HG02588 (cell line): ENCODE results near the gene FOXC1.

ENCODE experiments used
- ATAC-seq: cut with Tn5 transposase; IDR thresholded peaks from one replicate; pipeline ENCODE4 v1.9.1; 2021; ENCODE audit warnings: mild to moderate bottlenecking, moderate library complexity; ENCODE audit not compliant: unreplicated experiment

FOXC1 gene

DNA sequence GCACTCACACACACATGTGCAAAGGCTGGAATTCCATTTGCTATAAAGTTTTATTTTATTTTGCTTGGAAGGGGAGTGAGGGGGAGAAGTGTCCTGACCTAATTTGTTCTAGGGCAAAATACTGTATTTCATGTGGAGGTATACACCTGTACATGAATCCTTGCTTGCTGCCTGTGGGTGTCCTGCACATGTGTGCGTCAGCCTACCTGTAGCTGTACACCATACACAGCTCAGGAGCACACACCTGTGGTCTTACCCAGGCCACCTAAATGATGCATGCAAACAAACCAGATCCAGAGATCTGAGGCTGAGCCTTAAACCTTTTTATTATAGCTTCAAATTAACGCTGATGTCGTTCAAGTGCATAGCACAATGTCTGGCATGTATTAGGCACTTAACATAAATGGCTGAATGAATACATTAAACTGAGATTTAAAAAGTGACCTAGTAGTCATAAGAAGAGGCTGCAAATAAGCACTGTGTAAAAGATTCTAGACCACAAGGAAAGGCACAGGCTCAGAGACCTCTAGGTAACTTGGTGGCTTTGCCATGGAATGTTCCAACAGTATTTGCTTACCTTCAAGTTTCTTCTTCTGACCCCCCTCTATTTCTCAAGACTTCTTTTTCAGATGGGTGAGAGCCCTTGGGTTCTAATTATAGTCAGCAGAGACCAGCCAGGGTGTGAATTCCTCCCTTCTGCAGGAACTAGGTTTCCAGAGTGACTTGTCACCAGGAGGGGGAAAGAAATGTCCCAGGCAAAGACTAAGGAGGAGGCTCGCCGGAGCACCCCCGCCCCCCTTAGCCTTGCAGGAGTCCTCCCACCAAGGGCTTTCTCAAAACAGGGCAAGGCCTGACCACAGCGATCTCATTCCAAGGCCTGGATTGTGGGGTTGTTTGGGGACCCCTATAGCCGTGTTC, 13.4 kb downstream of the FOXC1 start:
- no peak for ATAC-seq

DNA sequence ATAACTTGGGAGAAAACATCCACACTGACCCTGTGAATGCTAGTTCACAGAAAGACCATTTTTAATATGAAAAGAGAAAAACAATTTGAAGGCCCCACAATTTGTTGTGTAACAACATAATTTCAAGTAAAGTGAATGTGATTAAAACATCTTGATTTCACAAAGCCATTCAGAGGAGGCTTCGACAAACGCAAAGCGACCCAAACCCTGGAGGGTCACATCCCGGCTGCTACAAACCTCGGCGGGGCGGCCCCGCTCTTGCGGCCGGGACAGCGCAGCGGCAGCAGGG, 14.0 kb downstream of the FOXC1 start:
- ATAC-seq: no peak

DNA sequence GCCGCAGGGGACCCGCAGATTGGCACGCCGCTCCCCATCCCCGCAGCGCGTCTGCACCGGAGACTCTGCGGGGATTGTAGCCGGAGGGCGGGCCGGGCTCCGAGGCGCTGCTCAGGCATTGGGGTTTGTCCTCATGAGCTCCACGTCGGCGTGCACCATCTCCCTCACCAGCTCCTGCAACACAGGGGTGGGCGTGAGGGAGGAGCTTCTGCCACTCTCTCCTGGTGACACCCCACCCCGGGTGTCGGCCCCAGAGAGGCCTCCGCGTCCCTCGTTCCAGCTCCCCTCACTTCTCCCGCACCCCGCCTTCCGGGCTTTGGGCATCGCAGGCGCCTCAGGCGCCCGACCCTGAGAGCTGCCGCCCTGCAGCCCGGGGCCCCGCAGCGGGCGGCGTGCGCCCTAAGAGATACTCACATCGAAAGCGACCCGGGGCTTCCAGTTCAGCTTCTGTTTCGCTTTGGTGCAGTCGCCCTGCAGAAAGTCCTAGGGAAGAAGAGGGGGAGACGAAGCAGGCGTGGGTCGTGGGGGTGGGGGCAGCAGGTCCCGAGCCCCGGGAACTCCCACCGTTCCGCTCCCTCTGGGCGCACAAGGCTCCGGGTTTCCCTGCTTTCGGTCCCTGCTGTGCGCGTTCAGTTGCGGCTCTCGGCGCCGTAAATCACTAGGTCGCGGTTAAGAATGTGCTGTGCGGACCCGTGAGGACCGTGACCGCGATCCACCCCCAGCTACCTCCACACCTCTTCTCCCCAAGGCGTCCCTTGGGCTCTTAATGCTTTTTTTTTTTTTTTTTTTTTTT, 14.5 kb downstream of the FOXC1 start:
- no peak for ATAC-seq

DNA sequence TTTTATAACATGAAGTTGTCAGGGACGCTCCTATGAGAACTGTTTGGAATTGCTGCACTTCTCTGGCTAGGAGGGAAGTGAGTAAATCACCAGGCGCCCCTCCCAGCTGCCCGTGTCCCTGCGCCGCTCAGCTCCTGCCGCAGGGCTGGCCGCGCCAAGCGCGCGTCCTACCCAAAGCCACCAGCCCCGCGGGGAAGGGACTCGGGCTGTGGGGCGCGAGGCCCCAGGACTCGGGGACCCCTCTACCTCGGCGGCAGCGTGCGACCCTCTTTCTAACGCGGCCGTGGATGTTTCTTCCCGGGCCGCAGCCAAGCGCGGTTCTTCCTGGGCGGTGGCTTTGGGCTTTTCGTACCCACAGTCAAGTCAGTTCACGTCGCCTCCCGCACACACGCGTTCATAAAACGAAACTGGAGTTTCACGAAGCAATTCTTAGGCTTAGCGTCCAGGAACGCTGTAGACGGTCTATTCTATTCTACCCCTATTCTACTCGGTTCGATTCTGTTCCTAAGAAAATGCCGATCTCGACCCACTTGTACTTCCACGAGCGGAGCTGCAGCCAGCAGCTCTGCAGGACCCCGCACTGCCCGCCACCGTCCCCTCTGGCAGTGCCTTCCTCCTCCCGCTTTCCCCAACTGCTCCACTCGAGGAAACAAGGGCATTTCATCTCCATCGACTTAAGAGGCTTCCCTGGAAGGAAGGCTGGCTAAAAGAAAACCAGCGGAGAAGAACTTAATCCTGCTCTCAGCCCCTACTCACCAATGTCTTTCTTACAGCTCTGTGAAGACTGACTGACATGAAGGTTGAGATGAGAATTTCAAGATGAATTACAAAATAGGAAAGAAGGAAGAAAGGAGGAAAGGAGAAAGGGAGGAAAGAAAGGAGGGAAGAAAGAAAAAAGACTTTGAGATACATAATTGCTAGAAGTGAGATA, 15.4 kb downstream of the FOXC1 start:
- no peak for ATAC-seq

DNA sequence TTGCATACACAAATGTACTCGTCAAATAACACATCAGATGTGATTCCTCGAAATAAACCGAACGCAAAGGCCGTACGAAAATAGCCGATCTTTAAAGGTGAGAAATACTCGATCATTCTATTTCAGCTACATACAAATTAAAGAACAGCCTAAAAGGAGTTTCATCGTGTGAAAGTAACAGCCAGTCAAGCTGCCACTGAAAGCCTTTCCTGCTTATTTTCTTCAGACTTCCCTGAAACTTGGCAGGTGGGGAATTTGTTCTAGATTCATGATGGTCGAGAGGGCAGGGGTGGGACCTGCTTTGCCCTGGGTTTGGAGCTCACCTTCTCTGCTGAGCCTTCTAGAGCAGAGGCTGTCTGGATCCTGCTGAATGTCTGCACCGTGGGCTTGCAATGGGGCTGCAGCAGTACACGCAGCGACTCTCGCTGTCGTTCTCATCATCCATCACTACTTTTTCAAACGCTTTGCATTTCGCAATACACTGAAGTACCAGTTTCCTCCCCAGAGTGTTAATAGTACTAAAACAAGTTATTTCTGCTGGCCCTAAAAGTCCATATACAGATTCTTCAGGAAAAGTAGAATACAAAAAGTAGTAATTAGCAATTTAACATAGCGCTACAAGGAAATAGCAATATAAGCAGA, 16.2 kb downstream of the FOXC1 start:
- no peak for ATAC-seq

DNA sequence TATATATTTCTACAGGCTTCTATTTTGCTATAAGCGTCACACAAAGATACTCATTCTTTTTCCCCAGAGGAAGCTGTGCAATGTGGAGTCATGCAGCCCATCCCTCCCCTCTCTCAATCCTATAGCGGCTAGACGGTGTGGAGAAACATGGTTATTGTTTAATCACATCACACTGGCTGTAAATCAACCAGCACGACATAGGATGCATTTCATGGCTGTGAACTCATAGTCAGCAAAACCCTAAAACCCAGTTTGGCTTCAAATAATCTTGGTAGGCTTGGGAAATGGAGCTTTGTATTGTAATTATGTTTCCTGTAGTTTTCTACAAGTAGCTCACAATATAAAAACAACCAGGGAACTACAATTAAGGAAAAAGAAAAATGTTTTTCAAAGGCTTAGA, 16.8 kb downstream of the FOXC1 start:
- no peak for ATAC-seq

DNA sequence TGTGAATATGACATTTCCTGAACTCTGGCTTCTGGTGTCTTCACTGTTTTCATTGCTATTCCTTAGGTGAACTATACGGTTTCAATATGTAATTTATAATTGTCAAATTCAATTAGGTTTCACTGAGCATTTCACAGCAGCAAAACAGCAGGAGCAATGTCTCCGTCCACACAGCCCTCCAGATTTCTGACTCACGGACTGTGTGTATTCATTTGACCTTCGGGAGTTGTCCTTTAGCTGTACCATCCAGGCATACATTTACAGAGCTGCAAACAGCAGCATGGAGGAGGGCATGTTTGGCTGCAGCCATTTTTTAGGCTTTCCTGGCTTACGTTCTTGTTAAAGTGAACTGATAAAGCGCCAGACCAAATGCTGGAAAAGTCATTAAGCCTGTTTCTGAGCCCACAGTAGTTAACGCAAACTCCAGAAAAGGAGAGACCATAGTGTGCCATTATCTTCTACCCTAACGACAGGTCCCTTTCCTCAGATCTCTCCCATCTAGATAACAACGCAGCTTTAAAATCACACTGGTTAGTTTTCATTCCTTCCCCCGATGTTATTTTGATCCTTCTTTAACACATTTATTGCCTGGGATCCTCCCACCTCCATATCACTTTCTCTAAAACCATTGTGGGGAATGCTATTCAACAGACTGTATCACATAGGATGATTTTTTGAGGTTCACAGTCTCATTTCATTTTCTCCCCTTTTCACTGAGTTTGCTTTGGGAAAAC, 18.3 kb downstream of the FOXC1 start:
- ATAC-seq: no peak

DNA sequence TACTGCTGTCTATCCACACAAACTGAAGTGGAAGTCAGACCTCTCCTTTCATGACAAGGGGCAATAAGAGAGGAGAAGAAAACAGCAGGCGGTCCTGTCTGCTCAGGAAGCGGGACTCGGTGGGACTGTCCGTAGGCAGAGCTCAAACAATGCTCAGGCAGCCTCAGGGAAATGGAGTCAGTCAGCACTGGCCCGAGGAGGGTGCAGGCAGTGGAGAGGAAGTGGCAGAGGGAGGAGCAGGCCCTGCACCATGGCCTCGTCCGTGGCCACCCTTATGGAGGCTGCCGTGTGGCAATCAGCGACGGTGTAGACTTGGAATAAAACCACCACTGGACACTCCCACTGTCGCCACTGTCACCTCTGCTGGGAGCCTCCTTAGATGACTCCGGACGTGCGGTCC, 19.6 kb downstream of the FOXC1 start:
- no peak for ATAC-seq

DNA sequence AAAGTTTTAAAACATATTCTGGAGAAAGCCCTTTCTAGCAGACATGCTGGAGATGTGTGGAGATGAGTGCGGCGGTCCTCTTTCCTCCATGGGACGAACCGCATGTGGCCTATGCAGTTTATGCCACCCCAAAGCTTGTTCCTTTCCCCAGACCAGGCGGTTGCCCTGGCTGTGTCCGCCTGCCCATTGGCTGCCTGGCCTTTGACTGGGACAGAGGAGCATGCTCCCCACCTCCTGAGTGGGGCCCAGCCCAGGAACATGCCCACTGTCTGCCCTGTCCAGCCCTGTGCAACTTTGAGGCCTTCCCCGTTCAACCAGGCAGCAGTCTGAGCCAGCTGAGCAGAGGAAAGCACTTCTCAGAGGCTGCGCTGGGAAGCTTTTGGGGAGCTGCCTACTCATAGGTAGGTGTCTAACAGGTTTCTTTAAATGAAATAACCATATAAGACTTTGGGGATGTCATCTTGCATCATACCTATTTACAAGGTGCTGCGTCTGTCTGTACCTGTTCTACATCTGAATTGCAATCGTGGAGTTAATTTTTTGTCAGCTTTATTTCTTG, 20.6 kb downstream of the FOXC1 start:
- no peak for ATAC-seq

DNA sequence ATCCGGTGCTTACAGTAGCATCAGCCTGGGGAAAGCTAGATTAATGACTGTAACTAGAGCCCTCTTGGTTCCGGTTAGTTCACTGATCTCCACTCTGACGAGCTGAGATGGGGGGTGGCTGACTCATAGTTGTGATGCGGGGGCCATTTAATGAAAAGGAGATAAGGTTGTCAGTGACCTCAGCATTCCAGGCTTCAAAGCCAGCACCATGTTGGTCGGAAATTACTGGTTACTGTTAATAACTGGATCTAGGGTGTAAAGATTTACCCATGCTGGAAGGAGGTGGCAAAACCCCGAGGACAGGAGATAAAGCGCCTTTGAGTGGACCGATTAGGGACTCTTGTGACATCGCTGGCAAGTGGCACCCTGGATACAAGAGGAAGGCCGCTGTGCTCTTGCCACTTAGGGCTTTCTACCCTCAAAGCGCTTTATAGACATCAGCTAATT, 21.1 kb downstream of the FOXC1 start:
- ATAC-seq: no peak

DNA sequence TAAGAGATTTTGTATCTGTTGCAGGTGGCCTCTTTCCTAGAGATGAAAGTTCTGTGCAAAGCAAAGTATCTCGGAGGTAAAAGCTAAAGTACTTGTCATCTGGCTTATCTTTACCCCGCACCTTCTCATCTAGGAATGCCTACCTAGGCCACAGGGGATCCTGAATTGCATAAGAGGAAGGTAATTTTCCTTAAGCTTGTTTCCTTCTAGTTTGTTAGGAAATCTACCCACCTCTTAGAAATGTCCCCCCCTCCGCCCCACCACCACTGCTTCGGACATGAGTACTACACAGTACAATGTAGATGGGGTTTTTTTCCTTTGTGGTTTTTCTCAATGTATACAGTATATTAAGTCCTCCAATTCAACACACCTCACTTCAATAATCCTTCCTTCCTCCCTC, 21.5 kb downstream of the FOXC1 start:
- ATAC-seq: no peak

DNA sequence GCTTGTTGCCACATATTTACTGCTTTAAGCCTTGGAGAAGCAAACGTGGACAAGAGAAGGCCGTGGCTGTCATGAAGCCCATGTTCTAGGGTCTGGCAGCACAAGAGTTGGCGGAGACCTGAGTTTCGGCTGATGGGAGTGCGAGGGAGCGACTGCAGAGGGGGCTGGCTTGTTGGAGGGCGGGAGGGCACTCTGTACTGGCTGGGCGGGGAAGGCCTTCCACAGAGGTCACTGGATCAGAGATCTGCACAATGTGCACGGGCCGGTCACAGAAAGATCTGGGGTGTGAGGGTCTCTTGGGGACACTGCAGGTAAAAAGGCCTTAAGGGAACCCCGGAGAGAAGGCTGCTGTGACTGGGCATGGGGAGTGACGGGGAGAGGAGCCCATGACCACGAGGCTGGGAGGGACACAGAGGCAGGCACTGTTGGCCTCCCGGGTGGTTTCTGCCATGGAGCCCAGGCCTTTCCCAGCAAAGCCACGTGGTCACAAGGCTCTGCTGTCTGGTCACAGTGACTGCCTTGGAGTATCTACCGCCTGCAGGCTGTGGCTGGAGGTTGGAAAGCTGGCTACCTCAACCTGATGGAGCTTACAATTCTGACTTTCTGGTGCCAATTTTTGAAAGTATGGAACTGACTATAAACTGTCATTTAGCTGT, 23.8 kb downstream of the FOXC1 start:
- no peak for ATAC-seq

DNA sequence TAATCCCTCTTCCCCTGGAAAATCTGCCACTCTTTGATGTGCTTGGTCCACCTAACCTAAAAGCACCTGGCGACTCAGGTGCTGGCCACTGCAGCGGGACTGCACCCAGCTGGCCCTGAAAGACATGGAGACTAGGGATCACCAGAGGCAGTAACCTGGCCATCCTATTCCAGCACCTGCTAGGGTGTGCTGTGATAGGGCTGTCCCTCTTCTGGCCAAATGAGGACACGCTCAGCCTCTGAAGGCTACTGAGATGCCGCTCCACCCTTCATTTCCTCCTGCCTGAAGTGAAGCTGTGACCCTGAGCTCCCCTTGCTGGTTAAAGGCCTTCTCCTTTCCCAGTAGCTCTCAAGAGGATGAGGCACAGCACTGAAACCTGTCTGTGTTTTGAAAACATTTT, 24.4 kb downstream of the FOXC1 start:
- ATAC-seq: no peak

DNA sequence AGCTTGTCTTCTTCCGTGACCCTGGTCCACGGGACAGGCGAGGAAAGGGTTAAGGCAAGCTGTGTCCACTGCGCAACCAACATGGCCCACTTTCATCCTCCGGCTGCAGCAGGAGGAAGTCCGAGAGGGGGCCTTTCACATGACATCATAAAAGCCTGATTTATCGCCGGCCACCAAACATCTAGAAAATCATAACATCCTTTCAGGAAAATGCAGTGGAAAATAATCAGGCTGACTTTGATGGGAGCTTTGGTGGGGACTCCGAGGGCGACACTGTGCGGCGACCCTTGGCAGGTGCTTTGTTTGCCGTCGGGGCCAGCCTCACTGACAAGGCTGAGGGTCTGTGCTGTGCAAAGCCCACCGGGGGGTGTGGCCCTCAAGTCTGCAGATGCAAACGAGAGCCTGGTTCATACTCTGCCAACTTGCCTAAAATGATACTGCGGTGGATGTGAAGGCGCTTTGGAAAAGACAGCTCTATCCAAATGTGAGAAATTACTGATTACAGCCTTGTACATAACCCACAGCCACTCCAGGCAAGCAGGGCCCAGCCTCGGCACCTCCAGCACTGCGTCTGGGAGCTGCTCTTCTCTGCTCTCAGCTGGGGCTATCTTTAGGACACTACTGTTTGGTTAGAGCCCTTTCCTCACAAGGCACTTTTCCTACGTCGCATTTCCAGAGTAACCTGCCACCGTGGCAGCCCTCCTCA, 25.7 kb downstream of the FOXC1 start:
- no peak for ATAC-seq

DNA sequence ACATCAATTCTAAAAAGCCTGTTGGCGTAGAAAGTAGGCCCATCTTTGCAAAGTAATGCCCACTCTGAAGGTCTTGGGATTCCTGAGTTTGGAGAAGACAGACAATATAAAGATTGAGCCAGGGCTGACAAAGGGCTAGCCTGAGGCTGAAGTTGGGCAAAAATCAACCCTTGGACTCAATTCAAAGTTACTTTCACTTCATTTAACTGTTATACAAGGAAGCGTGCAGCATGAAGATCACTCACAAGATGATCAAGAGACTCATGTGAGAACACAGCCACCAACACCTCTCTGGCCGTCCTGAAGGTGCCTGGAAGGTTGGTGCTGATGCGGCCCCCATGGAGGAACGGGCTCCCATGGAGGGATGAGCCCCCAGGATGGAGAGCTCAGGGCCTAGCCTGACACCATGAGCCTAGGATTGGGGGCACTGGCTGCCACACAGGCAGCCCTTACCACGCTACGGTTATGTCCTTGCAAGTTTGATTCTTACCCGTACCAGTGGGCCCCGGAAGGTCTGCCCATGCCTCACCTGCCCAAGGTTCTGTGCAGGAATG, 26.6 kb downstream of the FOXC1 start:
- ATAC-seq: no peak

DNA sequence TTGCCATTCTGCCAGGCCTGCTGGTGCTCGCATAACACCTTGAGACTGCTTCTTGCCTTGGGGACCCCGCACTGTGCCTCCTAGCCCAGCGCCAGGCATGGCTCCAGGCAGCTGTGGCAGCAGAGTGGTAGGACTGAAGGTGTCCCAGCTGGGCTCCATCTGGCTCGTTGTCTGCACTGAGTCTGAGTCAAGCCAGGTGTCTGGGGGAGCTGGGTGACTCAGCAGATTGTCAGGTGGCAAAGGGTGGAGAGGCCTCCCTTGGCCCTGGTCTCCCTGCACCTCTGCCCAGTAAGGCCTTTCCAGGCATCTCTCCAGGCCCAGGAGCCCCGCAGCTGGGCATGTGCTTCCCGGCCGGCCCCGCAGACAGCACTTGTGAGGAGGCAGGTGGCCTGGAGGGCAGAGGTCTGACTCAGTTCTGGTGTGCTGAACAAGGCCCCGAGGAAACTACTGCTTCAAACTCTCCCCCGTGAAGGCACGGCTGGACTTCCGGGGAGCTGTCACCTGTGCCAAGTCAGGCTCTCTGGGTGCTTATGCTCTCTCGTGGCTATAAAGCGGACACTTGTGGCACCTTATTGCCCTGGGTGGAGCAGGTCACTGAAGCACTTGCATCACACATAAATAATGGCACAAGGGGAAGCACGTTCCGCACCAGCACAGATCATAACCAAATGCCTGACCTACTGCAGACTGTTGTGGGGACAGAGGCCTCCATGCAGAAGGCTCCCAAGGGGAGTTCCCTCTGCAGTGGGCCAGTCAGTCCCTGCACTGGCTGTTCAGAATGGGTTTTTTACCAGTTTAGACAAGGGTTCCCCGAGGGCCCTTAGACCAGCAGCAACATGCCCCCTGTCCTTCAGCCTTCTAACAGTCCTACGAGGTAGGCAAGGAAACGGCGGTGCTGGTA, 27.5 kb downstream of the FOXC1 start:
- ATAC-seq: no peak

DNA sequence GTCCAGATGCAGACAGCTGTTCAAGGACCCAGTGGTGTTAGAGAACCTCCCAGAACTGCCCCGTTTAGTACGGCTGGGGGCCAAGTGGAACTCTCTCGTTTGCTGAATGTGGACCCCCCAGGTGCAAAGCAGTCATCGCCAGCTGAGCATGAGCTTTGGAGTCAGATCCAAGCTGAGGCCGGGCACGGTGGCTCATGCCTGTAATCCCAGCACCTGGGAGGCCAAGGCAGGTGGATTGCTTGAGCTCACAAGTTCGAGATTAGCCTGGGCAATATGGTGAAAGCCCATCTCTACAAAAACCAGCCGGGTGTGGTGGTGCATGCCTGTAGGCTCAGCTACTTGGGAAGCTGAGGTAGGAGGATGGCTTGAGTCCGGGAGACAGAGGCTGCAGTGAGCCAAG, 29.7 kb downstream of the FOXC1 start:
- no peak for ATAC-seq
